Brain microvascular endothelial cell (primary cell): ENCODE results near the gene ST6GALNAC4.

Source experiments
- DNase-seq: peaks from one replicate; pipeline ENCODE4 v3.0.0-alpha.2; 2020
- H3K27ac ChIP-seq: fragments of 250-450 bp; sonication (Bioruptor Pico); 2 replicates; pipeline ENCODE4 v1.5.1; 2020; ENCODE audit warnings: mild to moderate bottlenecking, moderate library complexity
- H3K27me3 ChIP-seq: fragments of 250-450 bp; sonication (Bioruptor Pico); replicated peaks from 2 replicates; pipeline ENCODE4 v1.5.1; 2020; ENCODE audit warnings: mild to moderate bottlenecking
- H3K36me3 ChIP-seq: fragments of 250-450 bp; sonication (Bioruptor Pico); replicated peaks from 2 replicates; pipeline ENCODE4 v1.5.1; 2020; ENCODE audit warnings: mild to moderate bottlenecking
- H3K4me3 ChIP-seq: 2 replicates; pipeline ENCODE4 v1.5.1; 2011; ENCODE audit warnings: low read depth, mild to moderate bottlenecking, control low read depth, low read length, moderate library complexity
- in situ Hi-C: cut with HindIII; loops from 2 replicates; pipeline ENCODE4 v1.10.0; 2017; ENCODE audit warnings: low sequenced_read_pairs, low pct_ligation_motif_present
- TF ChIP-seq, protein P1 (sequence below): IDR thresholded peaks from 2 replicates; pipeline ENCODE4 v1.5.1; 2011; ENCODE audit warnings: low read depth, mild to moderate bottlenecking, moderate library complexity, low read length, control low read depth, inconsistent platforms; ENCODE audit errors: missing control alignments

Gene ST6GALNAC4

DNA sequence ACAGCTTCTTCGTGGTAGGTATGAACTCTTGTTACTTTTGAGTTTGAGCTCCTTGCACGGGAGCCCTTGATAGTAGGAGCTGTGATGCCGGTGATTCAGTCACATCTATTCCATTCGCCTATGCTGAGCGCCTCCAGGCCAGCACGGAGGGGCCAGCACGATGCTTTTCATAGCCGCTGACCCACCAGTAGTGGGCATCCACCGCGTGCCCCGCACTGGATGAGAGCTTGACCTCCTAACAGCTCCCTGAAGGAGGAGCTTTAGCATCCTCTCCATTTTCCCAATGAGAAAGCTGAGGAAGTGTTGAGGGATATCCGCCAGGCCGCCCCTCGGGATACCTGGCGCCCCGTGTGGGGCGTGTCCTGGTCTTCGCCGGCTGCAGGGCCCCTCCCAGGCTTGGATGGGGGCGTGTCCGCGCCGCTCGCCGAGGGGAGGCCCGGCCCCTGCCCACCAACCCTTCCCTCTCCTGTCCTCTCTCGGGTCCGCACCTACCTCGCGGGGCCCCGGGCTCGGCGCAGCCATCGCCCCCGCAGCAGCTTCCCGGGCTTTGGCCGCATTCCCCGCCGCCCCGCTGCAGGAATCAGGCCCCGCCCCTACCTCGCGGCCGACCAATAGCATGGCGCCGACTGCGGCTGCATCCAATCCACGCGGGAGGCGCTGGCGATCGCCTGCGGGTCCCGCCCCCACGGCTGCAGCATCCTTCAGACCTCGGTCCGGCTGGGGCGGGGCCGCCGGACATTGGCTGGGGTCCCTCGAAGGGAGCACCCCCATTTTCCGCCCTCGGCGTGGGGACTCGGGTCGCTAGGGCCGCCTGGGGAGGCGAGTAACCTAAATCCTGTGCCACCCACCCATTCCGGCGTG, 13.6 kb upstream of the ST6GALNAC4 start, which contains the start of gene PIP5KL1:
TSS of gene PIP5KL1 (minus strand) at position 547 of the 861 bp plus-strand sequence. CDS start at position 522, 25 bp downstream.
- H3K27ac ChIP-seq = peak within 1 kb of the TSS; percentile 90
- no peaks in the 10 kb centered on the region for H3K27me3 ChIP-seq
- DNase-seq = peak; percentile 81
- TF ChIP-seq, protein P1, sequence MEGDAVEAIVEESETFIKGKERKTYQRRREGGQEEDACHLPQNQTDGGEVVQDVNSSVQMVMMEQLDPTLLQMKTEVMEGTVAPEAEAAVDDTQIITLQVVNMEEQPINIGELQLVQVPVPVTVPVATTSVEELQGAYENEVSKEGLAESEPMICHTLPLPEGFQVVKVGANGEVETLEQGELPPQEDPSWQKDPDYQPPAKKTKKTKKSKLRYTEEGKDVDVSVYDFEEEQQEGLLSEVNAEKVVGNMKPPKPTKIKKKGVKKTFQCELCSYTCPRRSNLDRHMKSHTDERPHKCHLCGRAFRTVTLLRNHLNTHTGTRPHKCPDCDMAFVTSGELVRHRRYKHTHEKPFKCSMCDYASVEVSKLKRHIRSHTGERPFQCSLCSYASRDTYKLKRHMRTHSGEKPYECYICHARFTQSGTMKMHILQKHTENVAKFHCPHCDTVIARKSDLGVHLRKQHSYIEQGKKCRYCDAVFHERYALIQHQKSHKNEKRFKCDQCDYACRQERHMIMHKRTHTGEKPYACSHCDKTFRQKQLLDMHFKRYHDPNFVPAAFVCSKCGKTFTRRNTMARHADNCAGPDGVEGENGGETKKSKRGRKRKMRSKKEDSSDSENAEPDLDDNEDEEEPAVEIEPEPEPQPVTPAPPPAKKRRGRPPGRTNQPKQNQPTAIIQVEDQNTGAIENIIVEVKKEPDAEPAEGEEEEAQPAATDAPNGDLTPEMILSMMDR = peak; percentile 44
- peak within 1 kb of the TSS; percentile 55 for H3K4me3 ChIP-seq
- in situ Hi-C loops = no loop called here
- H3K36me3 ChIP-seq = peaks cover 7% of the 10 kb centered on the region

DNA sequence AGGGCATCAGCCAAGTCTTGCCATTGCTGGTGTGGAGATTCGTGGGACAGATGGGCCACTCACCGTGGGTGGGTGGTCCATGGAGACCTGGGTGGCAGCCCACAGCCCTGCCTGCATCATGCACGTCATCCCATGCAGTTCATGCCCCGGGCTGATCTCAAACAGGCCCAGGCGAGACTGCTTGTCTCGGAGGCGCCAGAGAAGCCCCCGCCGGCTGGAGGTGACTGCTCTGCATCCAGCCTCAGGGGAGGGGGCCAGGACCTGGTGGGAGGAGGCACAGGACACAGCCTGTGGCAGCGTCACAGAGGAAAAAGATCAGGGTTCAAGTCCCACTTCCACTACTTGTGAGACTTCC, 12.8 kb upstream of the ST6GALNAC4 start:
- no peaks in the 10 kb centered on the region for H3K27me3 ChIP-seq

DNA sequence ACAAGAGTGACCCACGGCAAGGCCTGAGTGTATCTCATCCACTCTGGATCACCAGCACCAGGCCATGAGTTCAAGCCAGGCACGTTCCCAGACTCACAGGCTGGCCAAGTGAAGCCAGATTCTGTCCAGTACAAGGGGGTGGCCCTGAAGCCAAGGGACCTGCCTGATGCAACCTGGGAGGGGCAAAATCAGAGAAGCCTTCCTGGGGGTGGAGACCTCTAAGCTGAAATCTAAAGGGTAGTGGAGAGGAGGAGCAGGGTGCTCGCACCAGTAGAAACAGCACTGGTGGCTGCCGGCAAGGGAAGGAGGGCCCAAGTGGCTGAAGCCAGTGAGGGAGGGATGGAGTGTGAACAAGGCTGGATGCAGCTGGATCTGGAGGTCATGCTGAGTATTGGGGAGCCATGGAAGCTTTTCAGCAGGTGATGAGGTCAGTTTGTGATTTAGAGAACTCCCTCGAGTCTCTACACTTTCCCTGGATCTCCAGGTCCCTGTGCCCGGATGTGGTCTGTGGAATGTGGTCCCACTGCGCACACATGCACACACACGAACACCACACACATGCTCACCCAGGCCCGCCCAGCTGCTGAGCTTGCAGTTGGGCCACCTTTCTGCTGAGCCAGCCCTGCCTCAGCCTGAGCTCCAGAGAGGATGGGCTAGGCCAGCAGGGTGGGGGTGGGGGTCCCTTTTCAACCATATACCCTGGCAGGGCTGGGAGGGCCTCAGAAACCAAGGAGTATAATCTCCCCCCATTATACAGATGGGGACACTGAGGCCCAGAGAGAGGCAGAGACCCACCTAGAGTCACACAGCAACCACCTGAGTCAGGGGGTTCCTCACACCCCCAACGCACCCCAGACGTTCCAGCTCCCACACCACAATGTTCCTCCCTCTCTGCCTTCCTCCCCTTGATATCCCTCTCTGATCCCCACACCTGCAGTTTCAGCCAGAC, 12.1 kb upstream of the ST6GALNAC4 start:
- H3K27me3 ChIP-seq = no peaks in the 10 kb centered on the region
- in situ Hi-C loops = no loop called here
- H3K27ac ChIP-seq = no peak overlapping the region
- no peak overlapping the region for H3K4me3 ChIP-seq
- no peaks in the 10 kb centered on the region for H3K36me3 ChIP-seq
- DNase-seq = no peak
- TF ChIP-seq, protein P1 = no peak

More for the DNA sequence above, 12.8 kb upstream of the ST6GALNAC4 start:
- in situ Hi-C loops = no loop called here
- no peak overlapping the region for H3K4me3 ChIP-seq
- H3K36me3 ChIP-seq = no peaks in the 10 kb centered on the region
- TF ChIP-seq, protein P1 = no peak
- no peak for DNase-seq
- no peak overlapping the region for H3K27ac ChIP-seq

DNA sequence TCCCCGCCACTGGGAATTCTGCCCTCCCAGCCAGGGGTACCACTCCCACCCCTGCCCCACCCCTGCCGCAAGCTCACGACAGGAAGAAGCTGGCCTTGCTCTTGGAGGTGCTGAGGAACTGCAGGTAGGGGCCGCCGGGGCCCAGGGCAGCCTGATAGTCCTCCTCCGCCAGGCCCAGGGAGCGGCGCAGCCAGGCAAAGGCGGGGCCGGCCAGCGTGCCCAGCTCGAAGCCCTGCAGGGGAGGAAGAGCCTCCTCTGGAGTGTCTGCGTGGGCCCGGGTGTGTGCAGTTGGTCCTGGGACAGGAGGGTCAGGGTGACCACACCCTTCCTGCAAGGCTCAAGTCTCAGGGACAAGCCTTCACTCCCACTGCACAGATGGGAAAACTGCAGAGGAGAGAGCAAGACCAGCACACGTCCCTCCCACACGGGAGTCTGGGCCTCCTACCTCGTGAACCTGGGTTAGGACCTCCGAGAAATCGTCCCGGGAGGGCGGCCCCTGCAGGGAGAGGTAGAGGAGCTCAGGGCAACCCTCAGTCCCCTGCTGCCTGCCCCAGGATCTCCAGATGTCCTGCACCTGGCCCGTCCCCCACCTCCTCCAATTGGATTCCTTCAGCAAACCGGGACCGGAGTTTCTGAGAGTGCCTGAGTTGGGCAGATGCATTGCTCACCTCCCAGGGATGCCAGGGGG, 11.3 kb upstream of the ST6GALNAC4 start:
- Histone ChIP-seq H3K27ac (no peak overlapping the region), H3K4me3 (no peak overlapping the region), H3K36me3 (no peaks in the 10 kb centered on the region), H3K27me3 (no peaks in the 10 kb centered on the region)
- DNase-seq = no peak
- in situ Hi-C loops = no loop called here
- TF ChIP-seq, protein P1 = no peak

DNA sequence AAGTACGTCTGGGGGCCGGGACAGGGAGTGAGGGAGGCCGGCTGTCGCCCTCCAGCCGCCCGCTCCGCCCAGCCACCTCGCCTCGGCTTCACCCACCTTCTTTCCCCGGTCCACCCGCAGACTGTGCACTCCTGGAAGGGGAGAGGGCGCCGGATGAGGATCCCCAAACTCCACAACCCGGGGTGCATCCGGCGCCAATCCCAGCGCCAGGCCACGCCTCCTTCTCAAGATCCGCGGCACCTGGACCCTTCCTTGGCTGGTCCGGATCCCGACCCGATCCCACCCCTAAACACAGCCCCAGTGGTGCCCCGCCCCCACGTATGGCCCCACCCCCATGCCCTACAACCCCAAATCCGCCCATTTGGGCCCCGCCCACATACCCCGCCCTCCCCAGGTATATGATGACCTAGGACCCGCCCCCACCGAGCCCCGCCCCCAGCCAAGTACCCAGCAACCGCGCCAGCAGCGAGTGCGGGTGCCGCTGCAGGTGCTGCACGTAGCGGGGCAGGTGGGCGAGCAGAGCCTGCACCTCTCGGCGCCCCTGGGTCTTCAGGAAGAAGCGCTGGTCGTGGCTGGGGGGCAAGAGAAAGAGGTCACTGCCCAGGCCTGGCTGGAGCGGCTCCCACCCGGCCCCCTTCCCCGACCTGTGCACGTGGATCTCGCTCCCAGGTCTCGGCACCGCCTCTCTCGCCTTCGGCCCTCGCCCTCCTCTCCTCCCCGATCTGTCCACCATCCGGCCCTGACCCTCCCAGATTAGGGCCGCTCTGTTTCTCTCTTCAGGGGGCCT, 10.6 kb upstream of the ST6GALNAC4 start:
- TF ChIP-seq, protein P1 = no peak
- Histone ChIP-seq H3K36me3 (no peaks in the 10 kb centered on the region), H3K4me3 (peak overlapping the region; percentile 39), H3K27ac (no peak overlapping the region), H3K27me3 (no peaks in the 10 kb centered on the region)
- in situ Hi-C loops = no loop called here
- no peak for DNase-seq
